ENCODE results near the gene YIPF3.

DNA sequence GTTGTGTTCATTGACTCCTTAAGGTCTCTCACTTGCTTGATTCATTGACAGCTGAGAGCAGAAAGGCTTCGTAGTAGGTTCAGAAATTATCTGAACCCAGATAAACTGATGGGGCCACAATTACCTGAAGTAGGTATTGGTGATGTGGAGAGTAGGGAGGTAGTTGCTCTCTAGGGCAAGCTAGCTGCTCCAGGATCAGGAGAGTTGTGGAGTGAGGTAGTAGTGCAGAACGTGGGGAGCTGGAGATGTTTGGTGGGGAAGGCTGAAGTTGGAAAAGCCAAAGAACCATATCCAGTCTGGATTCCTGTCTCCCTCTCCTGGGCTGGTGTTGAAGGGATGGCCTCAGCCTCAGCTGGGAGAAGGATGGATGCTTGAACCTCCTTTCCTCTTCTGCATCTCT lies 23.5 kb downstream of the YIPF3 start:
- TF ChIP-seq, protein P1, sequence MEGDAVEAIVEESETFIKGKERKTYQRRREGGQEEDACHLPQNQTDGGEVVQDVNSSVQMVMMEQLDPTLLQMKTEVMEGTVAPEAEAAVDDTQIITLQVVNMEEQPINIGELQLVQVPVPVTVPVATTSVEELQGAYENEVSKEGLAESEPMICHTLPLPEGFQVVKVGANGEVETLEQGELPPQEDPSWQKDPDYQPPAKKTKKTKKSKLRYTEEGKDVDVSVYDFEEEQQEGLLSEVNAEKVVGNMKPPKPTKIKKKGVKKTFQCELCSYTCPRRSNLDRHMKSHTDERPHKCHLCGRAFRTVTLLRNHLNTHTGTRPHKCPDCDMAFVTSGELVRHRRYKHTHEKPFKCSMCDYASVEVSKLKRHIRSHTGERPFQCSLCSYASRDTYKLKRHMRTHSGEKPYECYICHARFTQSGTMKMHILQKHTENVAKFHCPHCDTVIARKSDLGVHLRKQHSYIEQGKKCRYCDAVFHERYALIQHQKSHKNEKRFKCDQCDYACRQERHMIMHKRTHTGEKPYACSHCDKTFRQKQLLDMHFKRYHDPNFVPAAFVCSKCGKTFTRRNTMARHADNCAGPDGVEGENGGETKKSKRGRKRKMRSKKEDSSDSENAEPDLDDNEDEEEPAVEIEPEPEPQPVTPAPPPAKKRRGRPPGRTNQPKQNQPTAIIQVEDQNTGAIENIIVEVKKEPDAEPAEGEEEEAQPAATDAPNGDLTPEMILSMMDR (IDR thresholded peaks at IDR 0.05; ENCODE audit: insufficient read depth, low read length): no peak
- TF ChIP-seq POLR2AphosphoS5 (IDR thresholded peaks at IDR 0.05; ENCODE audit: low read depth) (no peak), GABPA (IDR thresholded peaks at IDR 0.05; ENCODE audit: low read depth) (no peak)

Data from HL-60 (cell line).